Esophagus squamous epithelium (tissue), 4 donors: ENCODE measurements around the gene TCP11L2.

ENCODE experiments used
- CTCF ChIP-seq, 6 experiments: fragments of 450-650 bp in 4 of 6; fragments of 200-600 bp in 2 of 6; sonication (generic) in 2 of 6; IDR thresholded peaks; one replicate each; pipeline ENCODE4 v1.5.1; 2016 to 2019; ENCODE audit warnings: antibody characterized with exemption in 6 of 6, mild to moderate bottlenecking in 4 of 6, moderate library complexity in 4 of 6
- POLR2A ChIP-seq, 4 donors: fragments of 450-650 bp; IDR thresholded peaks; one replicate each; pipeline ENCODE4 v1.6.1; 2017; ENCODE audit warnings: antibody characterized with exemption in 4 of 4, mild to moderate bottlenecking in 4 of 4, moderate library complexity in 3 of 4

GRCh38 chr12:106309671-106310505, 7.4 kb downstream of the TCP11L2 start:
- TF ChIP-seq CTCF (IDR thresholded peaks at IDR 0.05): no peak
- TF ChIP-seq POLR2A (IDR thresholded peaks at IDR 0.05): no peak
